Measurements from ENCODE around the gene SORCS1.

DNA sequence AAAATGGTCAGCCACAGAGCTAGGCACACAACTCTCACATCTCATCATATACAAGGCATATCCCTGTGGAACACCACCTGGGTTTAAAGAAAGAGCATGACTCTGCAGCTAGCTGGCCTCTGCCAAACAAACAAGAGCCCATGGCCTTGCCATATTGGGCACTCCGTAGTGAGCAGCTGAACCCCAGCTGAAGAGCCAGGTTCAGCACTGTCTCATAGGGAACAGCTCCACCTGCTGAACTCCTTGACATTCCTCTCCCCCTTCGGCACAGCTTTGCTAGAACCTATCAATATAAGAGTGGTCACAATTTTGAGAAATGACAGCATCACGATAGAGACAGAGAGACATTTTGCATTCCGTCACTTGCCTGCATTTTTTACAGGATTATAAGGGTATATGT lies 20.0 kb downstream of the SORCS1 start:
- TF ChIP-seq, protein P1, sequence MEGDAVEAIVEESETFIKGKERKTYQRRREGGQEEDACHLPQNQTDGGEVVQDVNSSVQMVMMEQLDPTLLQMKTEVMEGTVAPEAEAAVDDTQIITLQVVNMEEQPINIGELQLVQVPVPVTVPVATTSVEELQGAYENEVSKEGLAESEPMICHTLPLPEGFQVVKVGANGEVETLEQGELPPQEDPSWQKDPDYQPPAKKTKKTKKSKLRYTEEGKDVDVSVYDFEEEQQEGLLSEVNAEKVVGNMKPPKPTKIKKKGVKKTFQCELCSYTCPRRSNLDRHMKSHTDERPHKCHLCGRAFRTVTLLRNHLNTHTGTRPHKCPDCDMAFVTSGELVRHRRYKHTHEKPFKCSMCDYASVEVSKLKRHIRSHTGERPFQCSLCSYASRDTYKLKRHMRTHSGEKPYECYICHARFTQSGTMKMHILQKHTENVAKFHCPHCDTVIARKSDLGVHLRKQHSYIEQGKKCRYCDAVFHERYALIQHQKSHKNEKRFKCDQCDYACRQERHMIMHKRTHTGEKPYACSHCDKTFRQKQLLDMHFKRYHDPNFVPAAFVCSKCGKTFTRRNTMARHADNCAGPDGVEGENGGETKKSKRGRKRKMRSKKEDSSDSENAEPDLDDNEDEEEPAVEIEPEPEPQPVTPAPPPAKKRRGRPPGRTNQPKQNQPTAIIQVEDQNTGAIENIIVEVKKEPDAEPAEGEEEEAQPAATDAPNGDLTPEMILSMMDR (IDR thresholded peaks at IDR 0.05; ENCODE audit: insufficient read depth, low read depth, low read length), result no peak
- TF ChIP-seq EZH2 (IDR thresholded peaks at IDR 0.05; ENCODE audit: insufficient read depth, low read length), result no peak
